NCI-H2029 treated with DMSO at 0.1 percent for 48 hours (cell line): Measurements from ENCODE around the gene ASCC2.
"Not testable (repeated sequence)": the region's sequence is repeated elsewhere in the genome, so short reads cannot be mapped to it uniquely, and the experiment has no call there.

ENCODE experiments used
- DNase-seq: peaks from one replicate; lab custom pipeline; 2025; lab: John Stamatoyannopoulos, UW

Gene ASCC2

GRCh38 chr22:29856496-29856895 is 18.4 kb upstream of the ASCC2 start:
- DNase-seq, result no peak

DNA sequence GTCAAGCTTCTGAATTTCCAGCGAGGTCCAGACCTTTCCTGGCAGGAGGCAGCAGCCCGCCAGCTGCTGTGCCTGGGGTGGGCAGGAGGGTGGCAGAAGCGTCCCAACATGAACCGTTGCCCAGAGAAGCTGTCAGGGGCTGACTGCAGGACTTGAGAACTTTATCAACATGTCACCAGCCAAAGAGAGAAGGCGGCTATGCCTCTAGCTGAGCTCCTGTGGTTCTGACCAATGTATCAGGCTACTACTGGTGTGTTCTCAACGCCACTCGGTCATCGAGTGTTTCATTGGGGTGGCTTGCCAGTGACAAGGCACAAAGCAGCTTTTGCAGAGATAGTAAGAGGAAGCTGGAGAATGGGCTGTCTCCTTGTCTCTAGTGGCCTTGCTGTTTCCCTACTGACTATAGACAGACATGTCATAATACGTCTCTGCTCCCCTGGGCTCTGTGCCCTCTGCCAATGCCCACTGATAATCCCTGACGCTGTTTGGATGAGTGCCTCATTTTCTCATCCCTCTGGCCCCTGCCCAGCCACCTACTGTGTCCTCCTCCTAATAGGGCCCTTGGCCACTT is 17.6 kb upstream of the ASCC2 start:
- no peak for DNase-seq

DNA sequence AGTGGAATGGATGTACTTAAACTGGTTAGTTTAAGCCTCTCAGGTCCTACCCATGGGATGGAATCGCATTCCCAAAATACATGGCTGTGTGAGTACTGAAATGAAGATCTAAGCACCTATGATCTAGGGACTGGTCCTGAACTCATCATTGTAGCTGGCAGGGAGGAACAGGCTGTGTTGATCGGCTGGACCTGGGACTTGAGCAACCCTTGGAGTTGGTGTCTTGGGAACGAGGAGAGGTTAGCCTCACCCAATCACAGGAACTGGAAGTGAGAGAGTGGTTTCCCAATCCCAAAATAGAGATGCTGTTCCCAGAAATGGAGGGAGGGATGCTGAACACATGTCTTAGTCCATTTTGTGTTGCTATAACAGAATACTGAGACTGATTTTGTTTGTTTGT is 16.4 kb upstream of the ASCC2 start:
- no peak for DNase-seq

GRCh38 chr22:29848111-29848510 is 10.0 kb upstream of the ASCC2 start:
- no peak for DNase-seq

GRCh38 chr22:29846290-29846689 is 8.2 kb upstream of the ASCC2 start:
- DNase-seq, result no peak

- DNase-seq, result no peak
Observed at GRCh38 chr22:29842740-29843139, 4.7 kb upstream of the ASCC2 start.

GRCh38 chr22:29842172-29842571 is 4.1 kb upstream of the ASCC2 start:
- no peak for DNase-seq

DNA sequence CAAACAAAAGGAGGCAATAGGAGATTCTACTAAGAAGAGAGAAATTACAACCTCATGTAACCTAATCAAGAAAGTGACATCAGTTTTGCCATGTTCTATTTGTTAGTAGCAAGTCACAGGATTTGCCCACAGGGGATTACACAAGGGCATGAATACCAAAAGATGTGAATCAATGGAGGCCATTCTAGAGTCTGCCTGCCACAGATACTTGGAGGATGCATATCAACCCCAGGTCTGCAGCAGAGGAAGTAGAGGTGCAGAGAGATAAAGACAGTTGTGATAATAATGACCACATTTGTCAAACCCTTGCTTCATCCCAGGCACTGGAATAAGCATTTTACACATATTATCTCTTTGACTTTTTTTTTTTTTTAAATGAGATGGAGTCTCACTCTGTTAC is 2.4 kb upstream of the ASCC2 start:
- DNase-seq, result no peak

DNA sequence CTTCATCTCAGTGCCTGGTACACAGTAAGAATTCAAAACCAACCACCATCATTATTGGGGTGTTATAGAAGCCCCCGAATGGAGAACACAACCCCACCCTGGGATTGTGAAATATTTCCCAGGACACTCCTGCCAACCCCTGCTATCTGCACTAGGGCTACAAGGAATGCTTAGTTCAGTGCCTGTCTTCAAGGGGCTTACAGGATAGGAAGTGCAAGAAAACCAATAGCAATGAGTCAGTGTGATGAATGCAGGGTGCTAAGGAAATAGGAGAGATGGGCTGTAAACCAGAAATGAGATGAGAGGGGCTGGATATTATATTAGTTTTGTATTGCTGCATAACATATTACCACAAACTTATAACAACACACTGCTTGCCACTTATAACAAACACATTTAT is 965 bp upstream of the ASCC2 start:
- DNase-seq, result no peak

DNA sequence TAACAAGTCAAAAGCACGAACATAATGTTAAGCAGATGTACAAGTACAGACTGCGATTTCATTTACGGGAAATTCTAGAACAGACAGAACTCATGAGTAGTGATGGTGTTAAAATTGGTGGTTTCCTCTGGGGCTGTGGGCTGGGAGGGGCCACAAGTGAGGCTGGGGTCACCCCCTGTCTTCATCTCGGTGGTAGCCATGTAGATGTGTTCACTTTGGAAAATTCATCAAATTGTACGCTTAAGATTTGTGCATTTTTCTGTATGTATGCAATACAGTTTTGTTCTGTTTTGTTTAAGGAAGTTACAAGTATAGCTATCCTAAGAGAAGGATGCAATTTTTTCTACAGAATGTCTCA is 504 bp upstream of the ASCC2 start:
- DNase-seq, result no peak

GRCh38 chr22:29836791-29837370 is 1.2 kb downstream of the ASCC2 start:
- not testable (repeated sequence) for DNase-seq

DNA sequence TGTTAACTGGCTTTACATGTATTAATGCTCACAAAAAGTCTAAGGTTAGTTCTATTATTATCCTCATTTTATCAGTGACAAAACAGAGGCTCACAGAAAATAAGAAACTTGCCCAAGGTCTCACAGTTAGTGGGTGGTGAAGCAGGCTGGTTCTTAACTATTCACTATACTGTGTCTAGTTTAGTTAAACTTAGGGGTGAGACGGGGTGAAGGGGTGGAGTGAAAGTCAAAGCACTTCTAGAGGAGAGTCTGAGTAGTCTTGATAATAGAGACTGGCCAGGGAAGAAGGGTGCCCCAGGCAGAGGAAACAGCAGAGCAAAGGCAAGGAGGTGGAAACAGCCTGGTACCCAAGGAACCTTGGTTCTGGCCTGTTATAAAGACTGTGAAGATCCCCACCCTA is 4.0 kb downstream of the ASCC2 start:
- no peak for DNase-seq

DNA sequence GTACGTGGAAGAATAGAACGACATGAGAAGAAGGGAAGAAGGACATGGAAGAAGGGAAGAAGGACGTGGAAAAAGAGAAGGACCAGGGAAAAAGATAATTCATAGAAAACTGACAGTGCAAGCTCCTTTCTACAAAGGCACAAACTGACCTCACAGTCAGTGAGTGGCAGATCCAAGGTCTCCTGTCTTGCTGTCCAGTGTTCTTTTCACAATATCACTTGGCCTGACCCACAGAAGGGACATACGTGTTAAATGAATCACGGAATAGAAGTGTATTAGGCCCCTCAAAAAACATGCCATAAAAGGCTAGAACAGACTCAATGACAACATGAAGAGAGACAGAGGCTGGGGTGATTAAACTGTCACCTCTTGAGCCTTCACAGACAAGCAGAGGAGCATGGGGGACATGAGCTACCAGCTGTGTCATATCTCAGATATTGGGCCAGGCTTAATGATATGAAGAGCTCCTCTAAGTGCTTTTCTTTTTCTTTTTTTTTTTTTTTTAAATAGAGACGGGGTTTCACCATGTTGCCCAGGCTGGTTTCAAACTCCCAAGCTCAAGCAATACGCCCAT is 4.6 kb downstream of the ASCC2 start:
- DNase-seq, result no peak

- no peak for DNase-seq
Observed at GRCh38 chr22:29831958-29832357, 6.1 kb downstream of the ASCC2 start.

DNA sequence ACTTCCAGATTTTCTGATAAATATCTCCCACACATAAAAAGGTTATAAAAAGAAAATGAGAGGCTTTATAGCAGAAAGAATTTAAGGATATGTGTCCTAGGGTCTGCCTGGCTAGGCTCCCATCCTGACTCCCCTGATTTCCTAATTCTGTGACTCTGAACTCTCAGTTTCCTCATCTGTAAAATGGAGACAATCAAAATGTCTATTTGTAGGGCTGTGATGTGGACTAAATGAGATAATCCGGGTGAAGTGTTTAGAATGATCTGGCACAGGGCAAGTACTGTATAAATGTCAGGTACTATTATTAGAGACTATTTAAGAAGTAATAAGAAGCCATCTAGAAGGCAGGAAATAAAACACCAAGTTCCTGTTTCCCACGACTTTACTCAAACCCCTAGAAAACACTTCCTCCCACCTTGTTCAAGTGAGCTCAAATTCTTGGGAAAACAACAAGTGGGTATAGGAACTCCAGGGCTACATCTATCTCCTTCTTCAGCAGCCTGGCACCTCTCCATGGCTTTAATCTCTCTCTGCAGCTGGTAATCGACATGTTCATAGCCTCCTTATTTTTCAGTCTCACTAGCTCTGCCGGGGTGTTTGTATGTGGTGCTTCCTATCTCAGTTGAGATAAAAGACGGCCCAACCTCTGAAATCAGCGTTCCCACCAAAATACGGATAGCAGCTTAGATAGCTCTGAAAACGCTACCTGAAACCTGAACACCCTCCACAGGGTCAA is 6.7 kb downstream of the ASCC2 start:
- DNase-seq, result no peak

GRCh38 chr22:29830585-29830984 is 7.5 kb downstream of the ASCC2 start:
- no peak for DNase-seq

GRCh38 chr22:29827726-29828125 is 10.3 kb downstream of the ASCC2 start:
- DNase-seq, result not testable (repeated sequence)

DNA sequence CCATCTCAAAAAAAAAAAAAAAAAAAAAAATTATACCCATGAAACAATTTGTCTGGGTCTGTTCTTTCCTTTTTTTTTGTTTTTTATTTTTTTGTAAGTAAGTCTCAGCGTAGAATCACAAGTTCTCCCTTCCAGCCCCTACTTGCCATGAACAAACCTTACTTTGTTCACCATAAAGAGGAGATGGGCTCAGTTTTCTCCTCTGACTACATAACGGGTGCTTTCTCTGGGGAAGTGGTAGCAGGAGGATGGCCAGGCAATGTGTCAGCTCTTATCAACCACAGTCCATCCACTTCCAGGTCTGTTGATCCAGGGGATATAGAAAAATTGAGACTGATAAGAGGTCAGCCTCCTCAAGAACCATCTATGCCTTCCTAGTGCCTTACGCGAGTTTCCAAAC is 11.0 kb downstream of the ASCC2 start:
- DNase-seq, result no peak

GRCh38 chr22:29825578-29825977 is 12.5 kb downstream of the ASCC2 start:
- no peak for DNase-seq

DNA sequence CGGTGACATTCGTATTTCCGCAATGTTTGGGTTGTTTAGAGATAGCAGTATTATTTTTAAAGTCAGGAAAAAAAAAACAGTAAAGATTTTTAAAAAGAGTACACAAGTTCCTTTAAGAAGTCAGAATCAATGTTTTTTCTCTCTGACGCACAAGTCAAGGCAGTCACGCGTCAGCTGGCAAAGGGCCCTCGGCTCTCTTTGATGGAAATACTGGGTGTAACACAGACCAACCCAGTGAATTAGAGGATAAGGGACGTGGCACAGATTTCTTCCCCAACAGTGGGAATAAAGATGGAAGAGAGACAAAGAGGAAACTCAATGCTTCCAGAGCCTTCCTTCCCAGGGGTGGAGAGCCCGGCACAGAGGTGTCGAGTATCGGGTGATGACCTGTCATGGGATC is 13.4 kb downstream of the ASCC2 start:
- no peak for DNase-seq

GRCh38 chr22:29821291-29822016 is 16.6 kb downstream of the ASCC2 start:
- DNase-seq, result peak; percentile 85

GRCh38 chr22:29820961-29821290 is 17.1 kb downstream of the ASCC2 start:
- no peak for DNase-seq

DNA sequence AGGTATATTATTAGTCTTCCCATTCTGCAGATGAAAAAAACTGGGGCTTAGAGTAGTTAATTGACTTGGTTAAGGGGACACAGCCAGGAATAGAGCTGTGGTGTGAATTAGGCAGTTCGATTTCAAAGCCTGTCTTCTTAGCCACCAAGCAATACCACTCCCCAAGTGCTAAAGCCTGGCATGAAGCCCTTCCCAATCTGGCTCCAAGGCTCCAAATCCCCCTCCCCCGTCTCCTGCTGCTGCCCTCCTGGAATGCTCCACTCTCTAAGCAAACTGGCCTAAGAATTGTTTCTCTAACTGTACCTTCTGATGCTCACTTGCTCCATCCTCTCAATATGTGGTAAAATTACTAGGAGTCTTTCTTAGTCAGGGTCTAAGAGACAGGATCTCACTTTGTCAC is 18.6 kb downstream of the ASCC2 start:
- no peak for DNase-seq
